T-cell (primary cell): Measurements from ENCODE around the gene ZNF524. TPM values are rescaled to one million over a fixed set of nuclear protein-coding genes. Genes with fewer than 3 reads are reported as not detected.

Source experiments
- ATAC-seq, 4 experiments: fragments of 200-7000 bp in 3 of 4; fragments of 150-1000 bp in 1 of 4; cut with Tn5 transposase; replicated peaks in 1 of 4; 1 replicate in 3 of 4; 2 replicates in 1 of 4; pipeline ENCODE4 v1.10.0; 2021; ENCODE audit warnings: moderate library complexity in 3 of 4, mild to moderate bottlenecking in 2 of 4, moderate number of reproducible peaks in 1 of 4
- CTCF ChIA-PET, 2 donors: fragments of 300-600 bp; sonication (Branson Sonifier 250); formaldehyde crosslinking; loops; one replicate each; lab custom pipeline; 2022; ENCODE audit warnings: antibody characterized with exemption in 2 of 2; lab: Charles Lee
- POLR2A ChIA-PET, 2 donors: fragments of 300-600 bp; sonication (Branson Sonifier 250); formaldehyde crosslinking; loops; one replicate each; lab custom pipeline; 2022; ENCODE audit warnings: antibody characterized with exemption in 2 of 2; lab: Charles Lee
- DNase-seq, 35 experiments: peaks; one replicate each; pipeline versions ENCODE4 v3.0.0 to v3.0.0-alpha.2; 2013 to 2023
- H3K27ac ChIP-seq: one replicate; pipeline ENCODE4 v1.5.1; 2013; ENCODE audit warnings: low read length
- H3K27me3 ChIP-seq, 2 experiments: replicated peaks in 1 of 2; 1 replicate in 1 of 2; 2 replicates in 1 of 2; pipeline versions ENCODE4 v1.6.1 to v1.7.0; 2013; ENCODE audit warnings: low read length in 1 of 2, mixed read lengths in 1 of 2; ENCODE audit not compliant: control insufficient read depth in 2 of 2, insufficient read depth in 2 of 2; ENCODE audit errors: extremely low read depth in 1 of 2
- H3K36me3 ChIP-seq, 2 donors: 1 replicate in 1 of 2; 2 replicates in 1 of 2; pipeline versions ENCODE4 v1.6.1 to v1.7.0; 2013; ENCODE audit warnings: low read length in 1 of 2; ENCODE audit not compliant: control insufficient read depth in 2 of 2, insufficient read depth in 1 of 2; ENCODE audit errors: extremely low read depth in 1 of 2
- H3K4me1 ChIP-seq, 2 experiments: 1 replicate in 1 of 2; 2 replicates in 1 of 2; pipeline versions ENCODE4 v1.6.1 to v1.7.0; 2013; ENCODE audit warnings: low read length in 2 of 2, mixed read lengths in 1 of 2; ENCODE audit not compliant: insufficient read depth in 2 of 2, control insufficient read depth in 1 of 2; ENCODE audit errors: extremely low read depth in 1 of 2
- H3K4me3 ChIP-seq, 2 donors: 1 replicate in 1 of 2; 2 replicates in 1 of 2; pipeline versions ENCODE4 v1.5.1 to v1.7.0; 2013; ENCODE audit warnings: mild to moderate bottlenecking in 2 of 2, low read length in 1 of 2, moderate library complexity in 1 of 2; ENCODE audit not compliant: control insufficient read depth in 1 of 2; ENCODE audit errors: extremely low read depth in 1 of 2
- H3K9me3 ChIP-seq: 2 replicates; pipeline ENCODE4 v1.7.0; 2013
- H3K27ac Mint-ChIP-seq, 2 donors: one replicate each; pipeline ENCODE4 v1.8.0; 2020 to 2021; ENCODE audit warnings: mild to moderate bottlenecking in 2 of 2, mixed read lengths in 2 of 2
- H3K27me3 Mint-ChIP-seq, 2 donors: one replicate each; pipeline ENCODE4 v1.8.0; 2021 to 2022; ENCODE audit warnings: mixed read lengths in 2 of 2
- H3K36me3 Mint-ChIP-seq: one replicate; pipeline ENCODE4 v1.8.0; 2021; ENCODE audit warnings: mixed read lengths
- H3K4me1 Mint-ChIP-seq, 3 donors: one replicate each; pipeline ENCODE4 v1.8.0; 2020 to 2022; ENCODE audit warnings: mixed read lengths in 3 of 3, mild to moderate bottlenecking in 1 of 3
- H3K4me3 Mint-ChIP-seq, 3 donors: one replicate each; pipeline ENCODE4 v1.8.0; 2020 to 2022; ENCODE audit warnings: mild to moderate bottlenecking in 3 of 3, mixed read lengths in 3 of 3, moderate library complexity in 3 of 3
- H3K9me3 Mint-ChIP-seq, 3 donors: one replicate each; pipeline ENCODE4 v1.8.0; 2020 to 2022; ENCODE audit warnings: mixed read lengths in 3 of 3
- WGBS: methylation state at CpG from one replicate; pipeline ENCODE4 v1.1.5; 2013; ENCODE audit warnings: missing lambda C conversion rate; ENCODE audit not compliant: insufficient coverage; 5-methylcytosine and 5-hydroxymethylcytosine counted together
- total RNA-seq, 35 experiments: library from RNA in 6 of 35; stranded (reverse) in 6 of 35; fragments of 120-200 nt in 1 of 35; gene quantifications; one replicate each; pipeline versions ENCODE4 v1.2.1 to v1.2.4 and lab custom pipeline; 2013 to 2026

The ZNF524 gene
- total RNA-seq, 5 donors from 2014 or later (not counting 1 experiment from before 2014, with no cell fraction given), result 14.9 to 42.2 (median 33.4) TPM

- Histone ChIP-seq H3K36me3 (no peaks in the 10 kb centered on the region), H3K27ac (no peak overlapping the region), H3K4me3 (no peak overlapping the region), H3K4me1 (no peaks in the 10 kb centered on the region), H3K9me3 (no peaks in the 10 kb centered on the region), H3K27me3 (peaks cover 0 to 18% of the 10 kb centered on the region in 2 experiments)
- Mint-ChIP-seq H3K9me3 (no peaks in the 10 kb centered on the region), H3K4me3 (no peak overlapping the region), H3K27ac (no peak overlapping the region), H3K36me3 (no peaks in the 10 kb centered on the region), H3K4me1 (no peaks in the 10 kb centered on the region), H3K27me3 (peaks cover 3 to 14% of the 10 kb centered on the region in 2 donors)
- WGBS, result 95% methylated on average over 2 of the region's 9 CpGs
- ATAC-seq (no peak), DNase-seq (no peak)
- ChIA-PET POLR2A (no interaction called here), CTCF (no interaction called here)
These were observed 45.8 kb upstream of the ZNF524 start for GRCh38 chr19:55554302-55554701.

- Mint-ChIP-seq H3K4me3 (no peak overlapping the region), H3K27me3 (peaks cover 3 to 12% of the 10 kb centered on the region in 2 donors), H3K36me3 (no peaks in the 10 kb centered on the region), H3K9me3 (no peaks in the 10 kb centered on the region), H3K4me1 (no peaks in the 10 kb centered on the region), H3K27ac (no peak overlapping the region)
- 88% methylated on average over 8 of the region's 8 CpGs for WGBS
- Histone ChIP-seq H3K9me3 (no peaks in the 10 kb centered on the region), H3K27ac (no peak overlapping the region), H3K4me3 (no peak overlapping the region), H3K36me3 (no peaks in the 10 kb centered on the region), H3K27me3 (peaks cover 0 to 20% of the 10 kb centered on the region in 2 experiments), H3K4me1 (no peaks in the 10 kb centered on the region)
- ChIA-PET POLR2A (no interaction called here), CTCF (no interaction called here)
- no peak for ATAC-seq
- no peak for DNase-seq
These were observed 45.3 kb upstream of the ZNF524 start for GRCh38 chr19:55554741-55555152.

DNA sequence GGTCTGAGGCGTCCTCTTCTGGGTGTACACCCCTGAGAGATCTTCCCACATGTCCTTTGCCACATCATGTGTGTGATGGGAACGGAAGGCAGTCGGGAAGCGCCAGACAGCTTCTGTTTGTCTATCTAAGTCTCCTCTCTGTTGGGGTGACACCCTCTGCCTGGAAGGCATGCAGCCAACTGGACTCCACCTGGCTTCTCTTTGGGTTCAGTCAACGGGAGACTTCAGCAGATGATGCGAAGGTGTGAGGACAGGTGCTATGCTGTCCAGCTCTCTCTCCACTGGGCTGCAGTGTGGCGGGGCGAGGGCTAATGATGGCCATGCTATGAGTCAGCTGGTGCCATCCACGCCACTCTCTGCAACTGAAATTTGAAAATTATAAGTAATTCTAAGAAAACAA lies 40.4 kb upstream of the ZNF524 start:
- H3K4me3 ChIP-seq, result no peak overlapping the region
- H3K27me3 ChIP-seq, result peaks cover 0 to 30% of the 10 kb centered on the region in 2 experiments
- DNase-seq (no peak), ATAC-seq (no peak)
- H3K27me3 Mint-ChIP-seq, result peaks cover 4 to 16% of the 10 kb centered on the region in 2 donors
- H3K27ac ChIP-seq, result no peak overlapping the region
- no peaks in the 10 kb centered on the region for H3K4me1 Mint-ChIP-seq
- WGBS, result 83% methylated on average over 5 of the region's 9 CpGs
- no peaks in the 10 kb centered on the region for H3K9me3 ChIP-seq
- CTCF ChIA-PET, result no interaction called here
- H3K4me3 Mint-ChIP-seq, result no peak overlapping the region
- no peaks in the 10 kb centered on the region for H3K36me3 Mint-ChIP-seq
- no peaks in the 10 kb centered on the region for H3K4me1 ChIP-seq
- H3K9me3 Mint-ChIP-seq, result peaks cover 0 to 4% (median 2%) of the 10 kb centered on the region in 3 donors
- no peaks in the 10 kb centered on the region for H3K36me3 ChIP-seq
- no peak overlapping the region for H3K27ac Mint-ChIP-seq
- POLR2A ChIA-PET, result no interaction called here

DNA sequence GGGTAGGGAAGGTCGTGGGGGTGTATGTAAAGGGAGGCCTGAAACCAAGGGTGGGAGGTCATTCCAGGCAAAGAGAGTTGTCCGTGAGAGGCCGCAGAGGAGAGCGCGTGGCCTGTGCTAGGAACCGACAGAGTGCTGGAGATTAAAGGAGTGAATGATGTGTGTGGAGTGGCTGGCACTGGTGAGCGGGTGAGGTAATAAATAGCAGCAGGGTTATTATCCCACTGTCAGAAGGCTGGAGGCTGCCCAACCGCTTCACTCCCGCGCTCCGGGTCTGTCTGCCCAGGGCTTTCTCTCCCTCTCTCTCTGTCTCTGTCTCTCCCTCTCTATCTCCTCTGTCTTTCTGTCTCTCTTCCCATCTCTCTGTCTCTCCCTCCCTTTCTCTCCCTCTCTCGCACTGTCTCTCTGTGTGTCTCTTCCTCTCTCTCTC lies 36.8 kb upstream of the ZNF524 start:
- ATAC-seq (no peak), DNase-seq (no peak)
- no peaks in the 10 kb centered on the region for H3K4me1 ChIP-seq
- Mint-ChIP-seq H3K36me3 (no peaks in the 10 kb centered on the region), H3K4me1 (no peaks in the 10 kb centered on the region), H3K27me3 (peaks cover 9 to 28% of the 10 kb centered on the region in 2 donors), H3K4me3 (no peak overlapping the region), H3K27ac (no peak overlapping the region), H3K9me3 (peaks cover 0 to 4% (median 2%) of the 10 kb centered on the region in 3 donors)
- H3K4me3 ChIP-seq, result no peak overlapping the region
- no peaks in the 10 kb centered on the region for H3K9me3 ChIP-seq
- H3K27me3 ChIP-seq, result peaks cover 0 to 48% of the 10 kb centered on the region in 2 experiments
- no peak overlapping the region for H3K27ac ChIP-seq
- 89% methylated on average over 11 of the region's 12 CpGs for whole genome bisulfite sequencing
- CTCF ChIA-PET, result no interaction called here
- POLR2A ChIA-PET, result no interaction called here
- H3K36me3 ChIP-seq, result no peaks in the 10 kb centered on the region

DNA sequence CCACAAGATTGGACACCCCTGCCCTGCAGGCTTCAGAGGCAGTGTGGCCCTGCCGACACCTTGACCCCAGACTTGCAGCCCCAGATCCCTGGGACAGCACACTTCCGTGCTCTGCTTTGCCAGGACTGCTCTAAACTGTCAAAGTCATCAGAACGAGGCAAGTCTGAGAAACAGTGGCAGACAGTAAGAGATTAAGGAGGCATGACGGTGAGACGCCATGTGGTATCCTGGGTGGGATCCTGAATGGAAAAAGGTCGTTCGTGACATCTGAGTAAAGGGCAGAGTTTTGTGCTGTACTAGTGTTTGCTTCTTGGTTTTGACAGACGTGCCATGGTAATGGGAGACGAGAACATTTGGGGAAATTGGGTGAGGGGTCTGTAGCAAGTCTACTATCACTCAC lies 33.3 kb upstream of the ZNF524 start:
- DNase-seq (no peak), ATAC-seq (no peak)
- Mint-ChIP-seq H3K4me1 (no peaks in the 10 kb centered on the region), H3K36me3 (no peaks in the 10 kb centered on the region), H3K4me3 (no peak overlapping the region), H3K27me3 (peaks cover 9 to 15% of the 10 kb centered on the region in 2 donors), H3K9me3 (no peaks in the 10 kb centered on the region), H3K27ac (no peak overlapping the region)
- Histone ChIP-seq H3K4me1 (no peaks in the 10 kb centered on the region), H3K36me3 (no peaks in the 10 kb centered on the region), H3K27ac (no peak overlapping the region), H3K27me3 (peaks cover 0 to 29% of the 10 kb centered on the region in 2 experiments), H3K4me3 (no peak overlapping the region), H3K9me3 (no peaks in the 10 kb centered on the region)
- ChIA-PET CTCF (no interaction called here), POLR2A (no interaction called here)
- 73% methylated on average over 5 of the region's 9 CpGs for WGBS

GRCh38 chr19:55567708-55568328 lies 32.3 kb upstream of the ZNF524 start:
- DNase-seq (no peak), ATAC-seq (no peak)

More at GRCh38 chr19:55567708-55568328, 32.3 kb upstream of the ZNF524 start:
- Histone ChIP-seq H3K27ac (no peak overlapping the region), H3K9me3 (no peaks in the 10 kb centered on the region), H3K4me1 (no peaks in the 10 kb centered on the region), H3K27me3 (peaks cover 0 to 29% of the 10 kb centered on the region in 2 experiments), H3K36me3 (no peaks in the 10 kb centered on the region), H3K4me3 (no peak overlapping the region)
- ChIA-PET CTCF (interaction anchor here in 1 of 2 donors (0.7 kb wide), 1 partner anchor 478 kb away, joined by 3 read pairs; no protein-coding TSS in a partner anchor), POLR2A (no interaction called here)
- H3K9me3 Mint-ChIP-seq, result no peaks in the 10 kb centered on the region
- no peak overlapping the region for H3K27ac Mint-ChIP-seq
- peaks cover 9 to 15% of the 10 kb centered on the region in 2 donors for H3K27me3 Mint-ChIP-seq
- no peaks in the 10 kb centered on the region for H3K4me1 Mint-ChIP-seq
- H3K4me3 Mint-ChIP-seq, result no peak overlapping the region
- no peaks in the 10 kb centered on the region for H3K36me3 Mint-ChIP-seq
